B cell (primary cell): ENCODE results near the gene CEP44.

ENCODE experiments used
- EZH2 ChIP-seq: IDR thresholded peaks from 2 replicates; pipeline ENCODE4 v1.6.1; 2012; ENCODE audit warnings: borderline replicate concordance, low read depth, mild to moderate bottlenecking, moderate library complexity, low read length; ENCODE audit not compliant: insufficient read depth, poor library complexity, severe bottlenecking
- TF ChIP-seq, protein P1 (sequence below): fragments of 200-600 bp; IDR thresholded peaks from one replicate; pipeline ENCODE4 v1.8.0; 2022; ENCODE audit warnings: antibody characterized with exemption, mild to moderate bottlenecking

DNA sequence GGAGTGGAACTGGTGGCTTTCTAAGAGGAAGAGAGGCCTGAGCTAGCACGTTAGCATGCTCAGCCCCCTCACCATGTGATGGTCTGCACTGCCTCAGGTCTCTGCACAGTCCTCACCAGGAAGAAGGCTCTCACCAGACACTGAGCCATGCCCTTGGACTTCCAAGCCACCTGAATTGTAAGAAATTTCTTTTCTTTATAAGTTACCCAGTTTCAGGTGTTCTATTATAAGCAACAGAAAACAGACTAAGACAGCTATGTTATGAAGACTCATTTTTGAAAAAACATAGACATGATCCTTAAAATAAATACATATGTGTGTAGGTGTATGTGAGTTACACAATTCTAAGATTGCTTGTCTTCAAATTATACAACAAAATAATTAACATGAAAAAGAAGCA, 74.7 kb downstream of the CEP44 start:
- TF ChIP-seq, protein P1, sequence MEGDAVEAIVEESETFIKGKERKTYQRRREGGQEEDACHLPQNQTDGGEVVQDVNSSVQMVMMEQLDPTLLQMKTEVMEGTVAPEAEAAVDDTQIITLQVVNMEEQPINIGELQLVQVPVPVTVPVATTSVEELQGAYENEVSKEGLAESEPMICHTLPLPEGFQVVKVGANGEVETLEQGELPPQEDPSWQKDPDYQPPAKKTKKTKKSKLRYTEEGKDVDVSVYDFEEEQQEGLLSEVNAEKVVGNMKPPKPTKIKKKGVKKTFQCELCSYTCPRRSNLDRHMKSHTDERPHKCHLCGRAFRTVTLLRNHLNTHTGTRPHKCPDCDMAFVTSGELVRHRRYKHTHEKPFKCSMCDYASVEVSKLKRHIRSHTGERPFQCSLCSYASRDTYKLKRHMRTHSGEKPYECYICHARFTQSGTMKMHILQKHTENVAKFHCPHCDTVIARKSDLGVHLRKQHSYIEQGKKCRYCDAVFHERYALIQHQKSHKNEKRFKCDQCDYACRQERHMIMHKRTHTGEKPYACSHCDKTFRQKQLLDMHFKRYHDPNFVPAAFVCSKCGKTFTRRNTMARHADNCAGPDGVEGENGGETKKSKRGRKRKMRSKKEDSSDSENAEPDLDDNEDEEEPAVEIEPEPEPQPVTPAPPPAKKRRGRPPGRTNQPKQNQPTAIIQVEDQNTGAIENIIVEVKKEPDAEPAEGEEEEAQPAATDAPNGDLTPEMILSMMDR, result no peak
- no peak for TF ChIP-seq EZH2
